ENCODE data around the gene HORMAD2.

DNA sequence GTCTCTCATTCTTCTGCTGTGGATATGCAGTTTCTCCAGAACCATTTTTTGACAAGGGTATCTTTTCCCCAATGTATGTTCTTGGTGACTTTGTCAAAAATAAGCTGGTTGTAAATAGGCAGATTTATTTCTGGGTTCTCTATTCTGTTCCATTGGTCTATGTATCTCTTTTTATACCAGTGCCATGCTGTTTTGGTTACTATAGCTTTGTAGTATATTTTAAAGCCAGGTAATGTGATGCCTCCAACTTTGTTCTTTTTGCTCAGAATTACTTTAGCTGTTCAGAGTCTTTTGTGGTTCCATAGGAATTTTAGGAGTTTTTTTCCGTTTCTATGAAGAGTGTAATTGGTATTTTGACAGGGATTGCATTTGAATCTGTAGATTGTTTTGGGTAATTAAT, 12.4 kb downstream of the HORMAD2 start:
- TF ChIP-seq, protein P1, sequence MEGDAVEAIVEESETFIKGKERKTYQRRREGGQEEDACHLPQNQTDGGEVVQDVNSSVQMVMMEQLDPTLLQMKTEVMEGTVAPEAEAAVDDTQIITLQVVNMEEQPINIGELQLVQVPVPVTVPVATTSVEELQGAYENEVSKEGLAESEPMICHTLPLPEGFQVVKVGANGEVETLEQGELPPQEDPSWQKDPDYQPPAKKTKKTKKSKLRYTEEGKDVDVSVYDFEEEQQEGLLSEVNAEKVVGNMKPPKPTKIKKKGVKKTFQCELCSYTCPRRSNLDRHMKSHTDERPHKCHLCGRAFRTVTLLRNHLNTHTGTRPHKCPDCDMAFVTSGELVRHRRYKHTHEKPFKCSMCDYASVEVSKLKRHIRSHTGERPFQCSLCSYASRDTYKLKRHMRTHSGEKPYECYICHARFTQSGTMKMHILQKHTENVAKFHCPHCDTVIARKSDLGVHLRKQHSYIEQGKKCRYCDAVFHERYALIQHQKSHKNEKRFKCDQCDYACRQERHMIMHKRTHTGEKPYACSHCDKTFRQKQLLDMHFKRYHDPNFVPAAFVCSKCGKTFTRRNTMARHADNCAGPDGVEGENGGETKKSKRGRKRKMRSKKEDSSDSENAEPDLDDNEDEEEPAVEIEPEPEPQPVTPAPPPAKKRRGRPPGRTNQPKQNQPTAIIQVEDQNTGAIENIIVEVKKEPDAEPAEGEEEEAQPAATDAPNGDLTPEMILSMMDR (conservative IDR thresholded peaks at IDR 0.05; ENCODE audit: low read depth, low read length): no peak
- TF ChIP-seq EZH2 (IDR thresholded peaks at IDR 0.05; ENCODE audit: low read length, unreplicated experiment): no peak
- TF ChIP-seq EZH2phosphoT487 (IDR thresholded peaks at IDR 0.05; ENCODE audit: borderline replicate concordance, low read length): no peak

All from PC-3 (cell line).